Peyer's patch (tissue), 4 donors: ENCODE data around the gene GLIS1. TPM values are rescaled to one million over a fixed set of nuclear protein-coding genes. Genes with fewer than 3 reads are reported as not detected.

ENCODE experiments used
- DNase-seq, 3 donors: peaks; one replicate each; pipeline ENCODE4 v3.0.0-alpha.2; 2017 to 2019
- H3K27ac ChIP-seq, 4 donors: fragments of 200-600 bp; sonication (generic); one replicate each; pipeline ENCODE4 v1.5.1; 2016 to 2019
- H3K27me3 ChIP-seq, 2 donors: fragments of 200-600 bp; sonication (generic); one replicate each; pipeline ENCODE4 v1.5.1; 2019
- H3K36me3 ChIP-seq, 3 donors: fragments of 200-600 bp; sonication (generic); one replicate each; pipeline ENCODE4 v1.5.1; 2016 to 2019
- H3K4me1 ChIP-seq, 4 donors: fragments of 200-600 bp; sonication (generic); one replicate each; pipeline ENCODE4 v1.5.1; 2016 to 2019
- H3K4me3 ChIP-seq, 4 donors: fragments of 200-600 bp; sonication (generic); 1 replicate in 3 of 4; 2 replicates in 1 of 4; pipeline ENCODE4 v1.5.1; 2016 to 2019; ENCODE audit warnings: mild to moderate bottlenecking in 1 of 4
- H3K9me3 ChIP-seq, 4 donors: fragments of 200-600 bp; sonication (generic); one replicate each; pipeline ENCODE4 v1.5.1; 2016 to 2019; ENCODE audit warnings: mild to moderate bottlenecking in 1 of 4
- CTCF ChIP-seq, 6 experiments: fragments of 450-650 bp in 4 of 6; fragments of 200-600 bp in 2 of 6; sonication (generic) in 1 of 6; IDR thresholded peaks; one replicate each; pipeline ENCODE4 v1.5.1; 2017 to 2019; ENCODE audit warnings: antibody characterized with exemption in 6 of 6, mild to moderate bottlenecking in 3 of 6, moderate library complexity in 1 of 6
- POLR2A ChIP-seq, 2 donors: fragments of 450-650 bp; IDR thresholded peaks; one replicate each; pipeline ENCODE4 v1.5.1; 2017; ENCODE audit warnings: antibody characterized with exemption in 2 of 2, mild to moderate bottlenecking in 2 of 2, moderate library complexity in 2 of 2
- total RNA-seq, 4 donors: library from RNA; depleted of rRNA; stranded (reverse); fragments of >200 nt; gene quantifications; one replicate each; pipeline ENCODE4 v1.1.0, GENCODE V29; 2016

Gene GLIS1
- total RNA-seq, 4 donors from 2014 or later, result 0.54 to 1.7 (median 0.66) TPM; not detected in 1

GRCh38 chr1:53573931-53574330 is 165.0 kb downstream of the GLIS1 start:
- DNase-seq, result peak in 1 of 3 donors; percentile 18
- Histone ChIP-seq H3K9me3 (no peaks in the 10 kb centered on the region), H3K4me3 (no peak overlapping the region), H3K27ac (no peak overlapping the region), H3K27me3 (no peaks in the 10 kb centered on the region), H3K36me3 (no peaks in the 10 kb centered on the region), H3K4me1 (no peaks in the 10 kb centered on the region)
- no peak for TF ChIP-seq CTCF (IDR thresholded peaks at IDR 0.05)
- no peak for TF ChIP-seq POLR2A (IDR thresholded peaks at IDR 0.05)

- DNase-seq, result peak in 1 of 3 donors; percentile 21
- Histone ChIP-seq H3K27ac (no peak overlapping the region), H3K4me3 (no peak overlapping the region), H3K4me1 (no peaks in the 10 kb centered on the region), H3K36me3 (no peaks in the 10 kb centered on the region), H3K27me3 (no peaks in the 10 kb centered on the region), H3K9me3 (no peaks in the 10 kb centered on the region)
- TF ChIP-seq CTCF (IDR thresholded peaks at IDR 0.05) (no peak), POLR2A (IDR thresholded peaks at IDR 0.05) (no peak)
Measured at GRCh38 chr1:53573522-53573921, 165.4 kb downstream of the GLIS1 start.

GRCh38 chr1:53572815-53573173 is 166.2 kb downstream of the GLIS1 start:
- H3K27me3 ChIP-seq, result no peaks in the 10 kb centered on the region
- H3K4me3 ChIP-seq, result no peak overlapping the region
- TF ChIP-seq CTCF (IDR thresholded peaks at IDR 0.05) (no peak), POLR2A (IDR thresholded peaks at IDR 0.05) (no peak)
- peak in 1 of 3 donors; percentile 6 for DNase-seq
- H3K4me1 ChIP-seq, result no peaks in the 10 kb centered on the region
- H3K36me3 ChIP-seq, result no peaks in the 10 kb centered on the region
- no peaks in the 10 kb centered on the region for H3K9me3 ChIP-seq
- no peak overlapping the region for H3K27ac ChIP-seq

- no peaks in the 10 kb centered on the region for H3K9me3 ChIP-seq
- no peaks in the 10 kb centered on the region for H3K27me3 ChIP-seq
- H3K27ac ChIP-seq, result no peak overlapping the region
- no peaks in the 10 kb centered on the region for H3K4me1 ChIP-seq
- H3K4me3 ChIP-seq, result no peak overlapping the region
- DNase-seq, result peak in 2 of 3 donors; percentile 42 to 43
- TF ChIP-seq POLR2A (IDR thresholded peaks at IDR 0.05) (no peak), CTCF (IDR thresholded peaks at IDR 0.05) (no peak)
- H3K36me3 ChIP-seq, result no peaks in the 10 kb centered on the region
Measured at GRCh38 chr1:53572065-53572814, 166.7 kb downstream of the GLIS1 start.

- no peak overlapping the region for H3K4me3 ChIP-seq
- no peak for DNase-seq
- H3K36me3 ChIP-seq, result no peaks in the 10 kb centered on the region
- H3K9me3 ChIP-seq, result no peaks in the 10 kb centered on the region
- TF ChIP-seq CTCF (IDR thresholded peaks at IDR 0.05) (no peak), POLR2A (IDR thresholded peaks at IDR 0.05) (no peak)
- no peaks in the 10 kb centered on the region for H3K27me3 ChIP-seq
- H3K4me1 ChIP-seq, result no peaks in the 10 kb centered on the region
- H3K27ac ChIP-seq, result no peak overlapping the region
Measured at GRCh38 chr1:53568540-53568939, 170.4 kb downstream of the GLIS1 start.
